Pancreas (tissue), 10 donors: Measurements from ENCODE around the gene MRPL44. TPM values are rescaled to one million over a fixed set of nuclear protein-coding genes. Genes with fewer than 3 reads are reported as not detected.
A peak's percentile ranks its signal among the peaks of the same experiment; 100 is the strongest.

ENCODE experiments used
- ATAC-seq, 4 donors: fragments of 200-7000 bp; cut with Tn5 transposase; one replicate each; pipeline versions ENCODE4 v1.8.0 to v1.9.1; 2020; ENCODE audit warnings: mild to moderate bottlenecking in 4 of 4, moderate library complexity in 4 of 4
- DNase-seq, 6 donors: peaks; one replicate each; pipeline ENCODE4 v3.0.0-alpha.2; 2020
- FAIRE-seq: peaks from 2 replicates; lab custom pipeline; 2012; peaks lifted over from hg19 to GRCh38; lab: Jason Lieb, UNC
- H3K27ac ChIP-seq, 4 donors: fragments of 200-600 bp; sonication (generic); 1 replicate in 3 of 4; 2 replicates in 1 of 4; pipeline versions ENCODE4 v1.5.0 to v1.8.0; 2020
- H3K27me3 ChIP-seq, 4 donors: fragments of 200-600 bp; one replicate each; pipeline ENCODE4 v1.8.0; 2021
- H3K36me3 ChIP-seq, 3 donors: fragments of 200-600 bp; sonication (generic) in 1 of 3; one replicate each; pipeline versions ENCODE4 v1.5.0 to v1.8.0; 2020 to 2021
- H3K4me1 ChIP-seq, 3 donors: fragments of 200-600 bp; one replicate each; pipeline ENCODE4 v1.8.0; 2021
- H3K4me3 ChIP-seq, 4 donors: fragments of 200-600 bp; sonication (generic) in 2 of 4; one replicate each; pipeline versions ENCODE4 v1.5.0 to v1.8.0; 2020 to 2021
- H3K9me3 ChIP-seq, 4 donors: fragments of 200-600 bp; one replicate each; pipeline ENCODE4 v1.8.0; 2021
- CTCF ChIP-seq, 4 donors: fragments of 200-600 bp; sonication (generic) in 3 of 4; IDR thresholded peaks; one replicate each; pipeline versions ENCODE4 v1.5.0 to v1.8.0; 2021; ENCODE audit warnings: antibody characterized with exemption in 4 of 4
- WGBS, 2 donors: extraction: QIAGEN DNeasy Blood & Tissue Kit; methylation state at CpG; one replicate each; pipeline ENCODE4 v1.1.7; 2013; 5-methylcytosine and 5-hydroxymethylcytosine counted together
- intact Hi-C, 3 donors: fragments of 100-400 bp; cut with DNase I; formaldehyde crosslinking; loops; one replicate each; pipeline versions ENCODE4 v1.11.1 to v1.14.2; 2022
- polyA plus RNA-seq, 2 donors: library from polyadenylated mRNA; stranded (reverse); fragments of 200-250 nt; gene quantifications; one replicate each; pipeline ENCODE4 v1.2.3, GENCODE V29; 2013
- total RNA-seq, 6 donors: library from RNA; stranded (reverse); fragmentation: NEBNext Ultra II Directional in 4 of 6; extraction: Animal tissue kit (Norgen Biotek cat#: 25700) in 4 of 6; gene quantifications; one replicate each; pipeline versions ENCODE4 v1.2.1 to v1.2.4, GENCODE V29; 2021 to 2023
- donor health status: healthy with polysubstance abuse.
- donor health status: DM: no; HTN: no; CAD: no; lungs with moderate emphysema.
- donor health status: DM: no; HTN: no; CAD: no.
- donor health status: control.
- donor health status: control.
- donor health status: Bipolar disorder and iron deficiency.
- donor health status: DM: yes; HTN: yes; CAD: no.
- donor health status: DM: no; HTN: no; CAD: no.
- donor health status: DM: no; HTN: no; CAD: no.
- donor health status: DM: yes; HTN: yes; CAD: no.

The MRPL44 gene
- total and polyA plus RNA-seq, 8 donors = 5.9 to 12.7 (median 9.6) TPM

GRCh38 chr2:223943135-223943534, 14.1 kb upstream of the MRPL44 start:
- no peak for DNase-seq
- intact Hi-C loops = no loop called here
- no peak for FAIRE-seq
- H3K36me3 ChIP-seq = no peaks in the 10 kb centered on the region
- peak overlapping the region in 2 of 4 donors; percentile 85 to 91 for H3K27ac ChIP-seq
- WGBS, 2 donors = 31 to 58% methylated on average over 1 of the region's 1 CpG
- peaks cover 0 to 12% (median 0%) of the 10 kb centered on the region in 3 donors for H3K4me1 ChIP-seq
- no peak for ATAC-seq
- no peaks in the 10 kb centered on the region for H3K27me3 ChIP-seq
- TF ChIP-seq CTCF (IDR thresholded peaks at IDR 0.05) = no peak
- H3K4me3 ChIP-seq = peak overlapping the region in 2 of 4 donors; percentile 82 to 100
- H3K9me3 ChIP-seq = no peaks in the 10 kb centered on the region

GRCh38 chr2:223943561-223944008, 13.7 kb upstream of the MRPL44 start:
- WGBS, 2 donors = 7 to 11% methylated on average over 7 of the region's 7 CpGs
- Histone ChIP-seq H3K4me1 (peaks cover 0 to 9% (median 0%) of the 10 kb centered on the region in 3 donors), H3K4me3 (peak overlapping the region in 3 of 4 donors; percentile 82 to 100 (median 99)), H3K27ac (peak overlapping the region in 3 of 4 donors; percentile 85 to 91 (median 85)), H3K27me3 (no peaks in the 10 kb centered on the region), H3K9me3 (no peaks in the 10 kb centered on the region), H3K36me3 (no peaks in the 10 kb centered on the region)
- TF ChIP-seq CTCF (IDR thresholded peaks at IDR 0.05) = no peak
- DNase-seq = no peak
- peak in 3 of 4 donors; percentile 16 to 41 (median 37) for ATAC-seq
- FAIRE-seq = peak; percentile 54
- intact Hi-C loops = no loop called here

DNA sequence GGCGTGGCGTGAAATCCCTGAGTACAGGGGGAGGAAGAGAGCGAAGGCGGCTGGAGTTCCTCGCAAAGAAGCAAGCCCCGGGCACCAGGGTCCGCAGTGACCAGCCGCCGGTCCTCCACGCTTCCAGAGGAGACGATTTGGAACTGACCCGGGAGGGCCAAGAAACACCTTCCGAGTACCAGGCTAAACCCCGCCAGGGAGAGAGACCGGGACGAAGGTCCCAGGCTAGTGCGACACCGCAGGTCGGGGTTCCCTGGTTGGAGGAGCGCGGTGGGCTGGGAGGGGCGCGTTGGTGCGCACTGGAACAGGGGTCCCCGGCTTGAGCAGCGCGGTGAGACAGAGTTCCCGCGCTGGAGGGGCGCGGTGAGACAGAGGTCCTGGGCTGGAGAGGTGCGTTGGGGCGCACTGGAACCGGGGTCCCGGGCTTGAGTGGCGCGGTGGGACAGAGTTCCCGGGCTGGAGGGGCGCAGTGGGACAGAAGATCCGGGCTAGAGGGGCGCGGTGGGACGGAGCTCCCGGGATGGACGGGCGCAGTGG, 13.0 kb upstream of the MRPL44 start:
- intact Hi-C loops = no loop called here
- Histone ChIP-seq H3K27ac (peak overlapping the region; percentile 81 to 91 (median 85)), H3K36me3 (no peaks in the 10 kb centered on the region), H3K4me1 (peaks cover 0 to 9% (median 0%) of the 10 kb centered on the region in 3 donors), H3K9me3 (no peaks in the 10 kb centered on the region), H3K27me3 (no peaks in the 10 kb centered on the region), H3K4me3 (peak overlapping the region; percentile 82 to 100 (median 98))
- no peak for FAIRE-seq
- peak; percentile 33 to 79 (median 45) for DNase-seq
- peak; percentile 61 to 77 (median 68) for ATAC-seq
- no peak for TF ChIP-seq CTCF (IDR thresholded peaks at IDR 0.05)
- 0 to 1% methylated on average over 46 of the region's 46 CpGs for WGBS, 2 donors

- Histone ChIP-seq H3K4me3 (peak within 1 kb of the TSS; percentile 82 to 100 (median 98)), H3K4me1 (peaks cover 0 to 9% (median 0%) of the 10 kb centered on the region in 3 donors), H3K27me3 (no peaks in the 10 kb centered on the region), H3K27ac (peak within 1 kb of the TSS; percentile 81 to 91 (median 85)), H3K36me3 (no peaks in the 10 kb centered on the region), H3K9me3 (no peaks in the 10 kb centered on the region)
- DNase-seq = peak; percentile 86 to 95 (median 90)
- FAIRE-seq = no peak
- 1% methylated on average over 65 to 87 of the region's 87 CpGs for WGBS, 2 donors
- intact Hi-C loops = no loop called here
- TF ChIP-seq CTCF (IDR thresholded peaks at IDR 0.05) = no peak
- ATAC-seq = peak; percentile 94 to 97 (median 96)
These were observed 12.3 kb upstream of the MRPL44 start, which contains the start of gene WDFY1 for GRCh38 chr2:223944703-223945531. TSS of gene WDFY1 (minus strand) at chr2:223945335. CDS start at chr2:223945284, 51 bp downstream.
